Testis (tissue), 2 donors: ENCODE results near the gene UBAP1.

ENCODE experiments used
- POLR2A ChIP-seq: fragments of 450-650 bp; IDR thresholded peaks from one replicate; pipeline ENCODE4 v1.6.1; 2017; ENCODE audit warnings: antibody characterized with exemption, mild to moderate bottlenecking, moderate library complexity
- TF ChIP-seq, protein P1 (sequence below), 3 experiments: fragments of 450-650 bp in 2 of 3; fragments of 200-600 bp in 1 of 3; sonication (generic) in 1 of 3; IDR thresholded peaks; one replicate each; pipeline ENCODE4 v1.5.1; 2016 to 2019; ENCODE audit warnings: antibody characterized with exemption in 3 of 3, mild to moderate bottlenecking in 2 of 3, moderate library complexity in 1 of 3

DNA sequence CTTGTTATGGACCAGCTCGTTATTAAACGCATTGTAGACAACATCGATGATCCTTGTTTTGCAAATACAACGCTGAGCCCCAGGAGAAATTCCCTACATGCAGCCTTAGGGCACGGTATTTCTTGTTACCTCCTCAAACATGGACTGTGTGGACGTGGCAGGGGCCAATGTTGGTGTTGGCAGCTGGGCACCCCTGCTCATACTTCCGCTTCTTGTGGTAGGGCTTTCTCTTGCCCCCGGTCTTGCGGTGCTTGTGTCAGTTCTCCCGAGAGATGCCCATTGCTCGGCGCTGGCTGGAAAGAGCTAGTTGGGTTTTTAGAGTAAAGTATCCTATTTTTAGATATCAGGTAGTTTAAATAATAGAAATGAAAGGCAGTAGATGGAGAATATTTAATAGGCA, 45.5 kb downstream of the UBAP1 start:
- TF ChIP-seq, protein P1, sequence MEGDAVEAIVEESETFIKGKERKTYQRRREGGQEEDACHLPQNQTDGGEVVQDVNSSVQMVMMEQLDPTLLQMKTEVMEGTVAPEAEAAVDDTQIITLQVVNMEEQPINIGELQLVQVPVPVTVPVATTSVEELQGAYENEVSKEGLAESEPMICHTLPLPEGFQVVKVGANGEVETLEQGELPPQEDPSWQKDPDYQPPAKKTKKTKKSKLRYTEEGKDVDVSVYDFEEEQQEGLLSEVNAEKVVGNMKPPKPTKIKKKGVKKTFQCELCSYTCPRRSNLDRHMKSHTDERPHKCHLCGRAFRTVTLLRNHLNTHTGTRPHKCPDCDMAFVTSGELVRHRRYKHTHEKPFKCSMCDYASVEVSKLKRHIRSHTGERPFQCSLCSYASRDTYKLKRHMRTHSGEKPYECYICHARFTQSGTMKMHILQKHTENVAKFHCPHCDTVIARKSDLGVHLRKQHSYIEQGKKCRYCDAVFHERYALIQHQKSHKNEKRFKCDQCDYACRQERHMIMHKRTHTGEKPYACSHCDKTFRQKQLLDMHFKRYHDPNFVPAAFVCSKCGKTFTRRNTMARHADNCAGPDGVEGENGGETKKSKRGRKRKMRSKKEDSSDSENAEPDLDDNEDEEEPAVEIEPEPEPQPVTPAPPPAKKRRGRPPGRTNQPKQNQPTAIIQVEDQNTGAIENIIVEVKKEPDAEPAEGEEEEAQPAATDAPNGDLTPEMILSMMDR (IDR thresholded peaks at IDR 0.05), result no peak
- TF ChIP-seq POLR2A, result no peak
